GM18519 (cell line): ENCODE measurements around the gene SPATA31A1.
"Not testable (repeated sequence)": the region's sequence is repeated elsewhere in the genome, so short reads cannot be mapped to it uniquely, and the experiment has no call there.

Source experiments
- ATAC-seq: cut with Tn5 transposase; IDR thresholded peaks from one replicate; pipeline ENCODE4 v1.9.1; 2021; ENCODE audit warnings: mild to moderate bottlenecking, moderate library complexity; ENCODE audit not compliant: unreplicated experiment, low FRiP score

SPATA31A1 gene

GRCh38 chr9:39355369-39355768 is at the start of gene SPATA31A1:
TSS of gene SPATA31A1 (plus strand) at chr9:39355669. CDS start at chr9:39355731, 62 bp downstream.
- not testable (repeated sequence) for ATAC-seq

- ATAC-seq: not testable (repeated sequence)
These were observed 52.1 kb downstream of the SPATA31A1 start for GRCh38 chr9:39407261-39408204.

- not testable (repeated sequence) for ATAC-seq
These were observed 55.9 kb downstream of the SPATA31A1 start for GRCh38 chr9:39411254-39411940.
